Measurements from ENCODE around the gene BCAS1. TPM values are rescaled to one million over a fixed set of nuclear protein-coding genes. Genes with fewer than 3 reads are reported as not detected.

BCAS1 gene
- total RNA-seq, 1 donor from 2014 or later = under 0.01 TPM

DNA sequence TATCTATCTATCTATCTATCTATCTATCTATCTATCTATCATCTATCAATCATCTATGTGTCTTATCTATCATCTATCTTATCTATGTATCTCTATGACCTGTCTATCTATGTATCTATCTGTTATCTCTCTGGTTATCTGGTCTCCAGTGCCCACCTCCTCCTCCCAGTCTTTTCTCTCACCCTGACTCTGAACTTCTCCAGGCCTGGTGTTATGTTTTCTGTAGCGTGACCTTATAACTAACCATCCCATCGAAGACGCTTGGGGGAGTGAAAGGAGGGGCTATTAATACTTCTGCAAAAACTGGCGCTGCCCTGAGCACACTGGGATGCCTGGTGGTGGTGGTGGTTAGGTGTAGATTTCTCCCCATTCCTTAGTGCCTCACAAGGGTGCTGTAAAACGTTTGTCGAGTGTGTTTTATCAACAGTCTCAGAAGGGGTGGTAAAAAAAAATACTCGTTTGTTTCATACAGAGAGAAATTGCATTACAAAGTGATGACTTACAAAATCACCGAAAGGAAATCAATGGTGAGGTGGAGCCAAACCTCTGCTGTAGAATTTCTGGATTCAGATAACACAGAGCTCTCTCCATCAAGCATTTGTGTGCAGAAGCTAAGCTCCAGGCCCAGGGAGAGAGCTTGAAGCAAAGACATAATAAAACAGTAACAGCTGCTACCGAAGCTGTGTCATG, 156.2 kb downstream of the BCAS1 start:
- DNase-seq (ENCODE audit: low read depth) = no peak
- H3K4me3 ChIP-seq (ENCODE audit: low read depth, low read length) = no peak overlapping the region
- TF ChIP-seq, protein P1, sequence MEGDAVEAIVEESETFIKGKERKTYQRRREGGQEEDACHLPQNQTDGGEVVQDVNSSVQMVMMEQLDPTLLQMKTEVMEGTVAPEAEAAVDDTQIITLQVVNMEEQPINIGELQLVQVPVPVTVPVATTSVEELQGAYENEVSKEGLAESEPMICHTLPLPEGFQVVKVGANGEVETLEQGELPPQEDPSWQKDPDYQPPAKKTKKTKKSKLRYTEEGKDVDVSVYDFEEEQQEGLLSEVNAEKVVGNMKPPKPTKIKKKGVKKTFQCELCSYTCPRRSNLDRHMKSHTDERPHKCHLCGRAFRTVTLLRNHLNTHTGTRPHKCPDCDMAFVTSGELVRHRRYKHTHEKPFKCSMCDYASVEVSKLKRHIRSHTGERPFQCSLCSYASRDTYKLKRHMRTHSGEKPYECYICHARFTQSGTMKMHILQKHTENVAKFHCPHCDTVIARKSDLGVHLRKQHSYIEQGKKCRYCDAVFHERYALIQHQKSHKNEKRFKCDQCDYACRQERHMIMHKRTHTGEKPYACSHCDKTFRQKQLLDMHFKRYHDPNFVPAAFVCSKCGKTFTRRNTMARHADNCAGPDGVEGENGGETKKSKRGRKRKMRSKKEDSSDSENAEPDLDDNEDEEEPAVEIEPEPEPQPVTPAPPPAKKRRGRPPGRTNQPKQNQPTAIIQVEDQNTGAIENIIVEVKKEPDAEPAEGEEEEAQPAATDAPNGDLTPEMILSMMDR (conservative IDR thresholded peaks at IDR 0.05; ENCODE audit: low read depth, low read length) = no peak

DNA sequence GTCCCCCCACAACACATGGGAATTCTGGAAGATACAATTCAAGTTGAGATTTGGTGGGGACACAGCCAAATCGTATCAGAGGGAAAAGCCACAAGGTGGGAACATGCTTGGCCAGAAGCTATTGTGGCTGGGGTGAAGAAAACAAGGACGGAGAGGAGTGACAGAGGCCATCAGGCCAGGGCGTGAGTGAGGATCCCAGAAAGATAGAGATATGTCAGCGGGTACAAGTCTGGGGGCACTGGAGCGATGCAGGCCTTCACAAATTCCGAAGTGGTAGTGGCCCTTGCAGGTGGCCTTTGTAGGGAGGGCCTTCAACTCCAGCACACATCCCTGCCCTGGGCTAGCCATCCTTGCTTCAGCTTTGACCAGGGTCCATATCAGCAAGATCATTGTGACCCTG, 159.1 kb downstream of the BCAS1 start:
- no peak for DNase-seq (ENCODE audit: low read depth)
- TF ChIP-seq, protein P1 (conservative IDR thresholded peaks at IDR 0.05; ENCODE audit: low read depth, low read length) = no peak
- no peak overlapping the region for H3K4me3 ChIP-seq (ENCODE audit: low read depth, low read length)

DNA sequence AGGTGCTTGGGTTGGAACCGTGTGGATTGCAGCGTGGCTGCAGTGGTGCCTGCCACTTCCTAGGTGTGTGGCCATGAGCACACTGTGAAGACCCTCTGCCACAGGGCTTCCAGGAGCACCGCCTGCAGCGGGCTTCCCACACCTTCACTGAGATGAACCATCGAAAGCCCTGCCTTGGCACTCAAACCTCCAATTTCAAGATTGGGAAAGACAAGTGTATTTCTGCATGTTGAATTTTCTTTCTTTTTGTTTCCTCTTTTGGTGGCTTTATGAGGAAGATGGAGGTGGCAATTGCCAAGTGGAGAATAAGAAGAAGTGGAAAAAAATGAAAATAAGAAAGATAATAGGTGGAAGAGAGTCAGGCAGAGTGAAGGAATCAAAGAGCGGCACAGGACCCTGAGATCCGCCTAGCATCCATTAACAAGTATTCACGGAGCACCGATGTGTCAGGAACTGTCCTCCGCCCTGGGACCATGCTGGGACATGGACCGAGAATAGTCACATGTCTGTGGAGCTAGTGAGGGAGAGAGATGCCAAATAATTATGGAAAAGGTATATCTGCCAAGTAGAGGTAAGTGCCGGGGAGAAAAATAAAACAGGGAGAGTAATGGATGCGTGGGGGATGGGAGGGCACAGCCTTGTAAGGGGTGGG, 159.9 kb downstream of the BCAS1 start:
- no peak for DNase-seq (ENCODE audit: low read depth)
- TF ChIP-seq, protein P1 (conservative IDR thresholded peaks at IDR 0.05; ENCODE audit: low read depth, low read length) = no peak
- no peak overlapping the region for H3K4me3 ChIP-seq (ENCODE audit: low read depth, low read length)

DNA sequence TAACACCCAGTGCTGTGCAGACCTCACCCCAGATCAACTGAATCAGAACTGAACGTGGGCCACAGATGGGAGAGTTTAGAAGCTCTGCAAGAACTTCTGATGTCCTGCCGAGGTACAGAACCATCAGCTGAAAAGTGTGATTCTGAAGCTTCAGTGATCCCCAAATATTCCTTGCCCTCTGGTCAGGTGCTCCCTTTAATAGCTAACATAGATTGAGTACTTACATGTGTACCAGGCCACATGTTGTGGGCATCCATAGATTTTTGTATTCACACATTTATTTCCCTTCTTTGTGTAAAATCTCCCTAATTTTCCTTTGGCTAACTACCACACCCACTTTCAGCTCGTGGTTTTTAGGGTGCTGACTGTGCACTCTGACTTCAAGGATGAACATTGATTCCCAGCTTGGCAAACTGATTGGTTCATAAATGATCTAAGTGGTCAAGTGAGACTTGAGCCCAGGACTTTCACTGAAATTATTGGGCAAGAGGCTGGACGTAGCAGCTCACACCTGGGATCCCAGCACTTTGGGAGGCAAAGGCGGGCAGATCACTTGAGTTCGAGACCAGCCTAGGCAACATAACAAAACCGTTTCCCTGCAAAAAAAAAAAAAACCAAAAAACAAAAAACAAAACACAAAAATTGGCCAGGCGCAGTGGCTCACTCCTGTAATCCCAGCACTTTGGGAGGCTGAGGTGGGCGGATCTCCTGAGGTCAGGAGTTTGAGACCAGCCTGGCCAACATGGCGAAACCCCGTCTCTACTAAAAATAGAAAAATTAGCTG, 162.2 kb downstream of the BCAS1 start:
- H3K4me3 ChIP-seq (ENCODE audit: low read depth, low read length) = no peak overlapping the region
- no peak for DNase-seq (ENCODE audit: low read depth)
- TF ChIP-seq, protein P1 (conservative IDR thresholded peaks at IDR 0.05; ENCODE audit: low read depth, low read length) = no peak

DNA sequence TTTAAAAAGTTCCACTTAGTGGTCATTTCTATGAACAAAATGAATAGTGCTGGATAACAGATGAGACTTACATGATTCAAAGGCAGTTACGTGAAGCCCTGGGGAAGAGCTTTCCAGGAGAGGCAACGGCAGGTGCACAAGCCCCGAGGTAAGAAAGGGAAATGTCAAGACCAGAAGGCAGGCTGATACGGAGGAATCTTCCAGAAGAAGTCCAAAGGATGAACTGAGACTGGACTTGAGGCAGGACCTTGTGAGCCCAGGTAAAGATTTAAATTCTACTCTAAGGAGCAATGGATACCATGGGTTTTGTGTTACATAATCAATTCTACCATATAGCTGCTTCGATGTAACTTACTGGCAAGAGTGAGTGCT, 164.6 kb downstream of the BCAS1 start:
- TF ChIP-seq, protein P1 (conservative IDR thresholded peaks at IDR 0.05; ENCODE audit: low read depth, low read length) = no peak
- no peak overlapping the region for H3K4me3 ChIP-seq (ENCODE audit: low read depth, low read length)
- DNase-seq (ENCODE audit: low read depth) = no peak

DNA sequence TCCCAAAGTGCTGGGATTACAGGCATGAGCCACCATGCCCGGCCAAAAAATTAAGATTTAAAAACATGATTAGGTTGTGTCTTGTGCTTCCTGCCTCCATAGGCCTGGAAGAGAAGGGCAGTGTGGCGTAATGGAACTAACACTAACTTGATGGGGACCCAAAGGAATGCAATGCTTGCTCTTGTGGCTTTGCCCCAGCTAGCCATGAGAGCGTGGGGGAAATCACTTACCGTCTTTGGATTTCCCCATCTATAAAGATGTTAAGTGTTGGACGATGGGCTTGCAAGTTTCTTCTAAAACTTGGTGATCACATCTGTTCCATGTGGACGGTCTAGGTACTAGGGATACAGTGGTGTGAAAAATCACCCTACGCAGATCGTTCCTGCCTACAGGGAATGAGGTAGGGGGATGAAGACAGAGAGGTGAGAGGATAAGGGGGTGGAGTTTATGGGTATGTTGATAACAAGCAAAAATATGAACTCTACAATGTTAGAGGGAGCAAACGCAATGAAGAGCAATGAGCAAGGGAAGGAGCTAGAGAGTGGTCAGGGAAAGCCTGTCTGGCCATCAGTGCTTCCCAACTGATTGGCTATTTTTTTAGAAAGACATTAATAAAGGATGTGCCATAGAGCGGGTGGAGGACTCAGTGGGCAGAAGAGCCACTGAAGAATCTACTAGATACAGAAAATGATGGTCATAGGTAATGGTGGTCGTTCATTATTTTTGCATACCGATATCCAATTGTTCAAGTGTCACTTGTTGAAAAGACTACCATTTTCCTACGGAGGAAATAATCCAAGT, 165.2 kb downstream of the BCAS1 start:
- no peak for DNase-seq (ENCODE audit: low read depth)
- TF ChIP-seq, protein P1 (conservative IDR thresholded peaks at IDR 0.05; ENCODE audit: low read depth, low read length) = no peak
- H3K4me3 ChIP-seq (ENCODE audit: low read depth, low read length) = no peak overlapping the region
